ENCODE measurements around the gene APOBEC3H. TPM values are rescaled to one million over a fixed set of nuclear protein-coding genes. Genes with fewer than 3 reads are reported as not detected.
A peak's percentile ranks its signal among the peaks of the same experiment; 100 is the strongest.

APOBEC3H gene
- total RNA-seq, 4 donors from 2014 or later: 0.39 TPM; not detected in 3

DNA sequence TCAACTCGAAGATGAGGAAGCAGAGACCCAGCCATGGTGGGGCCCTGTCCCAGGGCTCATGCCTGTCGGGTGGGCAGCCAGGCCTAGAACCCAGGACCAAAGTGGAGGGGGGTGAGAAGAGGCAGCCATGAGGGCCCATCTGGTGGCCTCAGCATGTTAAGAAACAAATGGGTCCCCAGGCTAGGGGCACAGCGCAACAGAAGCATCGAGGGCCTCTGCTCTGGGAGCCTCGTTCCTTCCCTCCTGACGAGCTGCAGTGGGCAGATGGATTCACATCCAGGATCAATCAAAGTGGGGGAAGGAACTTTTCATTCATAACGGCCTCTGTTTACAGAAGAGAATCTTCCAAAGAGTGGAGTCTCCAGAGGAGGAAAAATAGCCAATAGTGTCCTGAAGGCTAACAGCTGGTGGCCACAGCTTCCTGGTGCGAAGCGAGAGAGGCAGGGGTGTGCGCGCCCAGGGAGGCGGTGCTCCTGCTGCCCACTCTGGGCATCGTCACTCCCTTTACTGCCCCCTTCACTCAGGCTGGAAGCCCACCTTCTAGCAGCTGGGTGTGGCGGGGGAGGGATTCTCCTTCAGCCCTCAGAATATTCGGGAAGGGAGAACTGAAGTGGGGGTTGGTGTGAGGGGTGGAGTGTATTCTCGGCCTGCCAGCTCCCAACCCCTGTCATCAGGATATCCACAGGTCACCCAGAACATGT, 51.1 kb downstream of the APOBEC3H start:
- whole genome bisulfite sequencing: 64% methylated on average over 16 of the region's 16 CpGs
- Histone ChIP-seq H3K36me3 (peaks cover 0 to 24% (median 11%) of the 10 kb centered on the region in 4 donors), H3K9me3 (no peaks in the 10 kb centered on the region), H3K4me1 (peaks cover 73 to 87% (median 87%) of the 10 kb centered on the region in 4 donors), H3K4me3 (peak overlapping the region in 3 of 4 donors; percentile 84 to 98 (median 95)), H3K27ac (replicated peaks in 1 of 4) (peak overlapping the region; percentile 97 to 99 (median 98)), H3K27me3 (no peaks in the 10 kb centered on the region)
- intact Hi-C loops (cut with DNase I): no loop called here
- no peak for TF ChIP-seq POLR2AphosphoS5 (IDR thresholded peaks at IDR 0.05)
- no peak for TF ChIP-seq EP300 (IDR thresholded peaks at IDR 0.05)
- TF ChIP-seq POLR2A (IDR thresholded peaks at IDR 0.05; ENCODE audit: low read depth): no peak
- TF ChIP-seq, protein P1, sequence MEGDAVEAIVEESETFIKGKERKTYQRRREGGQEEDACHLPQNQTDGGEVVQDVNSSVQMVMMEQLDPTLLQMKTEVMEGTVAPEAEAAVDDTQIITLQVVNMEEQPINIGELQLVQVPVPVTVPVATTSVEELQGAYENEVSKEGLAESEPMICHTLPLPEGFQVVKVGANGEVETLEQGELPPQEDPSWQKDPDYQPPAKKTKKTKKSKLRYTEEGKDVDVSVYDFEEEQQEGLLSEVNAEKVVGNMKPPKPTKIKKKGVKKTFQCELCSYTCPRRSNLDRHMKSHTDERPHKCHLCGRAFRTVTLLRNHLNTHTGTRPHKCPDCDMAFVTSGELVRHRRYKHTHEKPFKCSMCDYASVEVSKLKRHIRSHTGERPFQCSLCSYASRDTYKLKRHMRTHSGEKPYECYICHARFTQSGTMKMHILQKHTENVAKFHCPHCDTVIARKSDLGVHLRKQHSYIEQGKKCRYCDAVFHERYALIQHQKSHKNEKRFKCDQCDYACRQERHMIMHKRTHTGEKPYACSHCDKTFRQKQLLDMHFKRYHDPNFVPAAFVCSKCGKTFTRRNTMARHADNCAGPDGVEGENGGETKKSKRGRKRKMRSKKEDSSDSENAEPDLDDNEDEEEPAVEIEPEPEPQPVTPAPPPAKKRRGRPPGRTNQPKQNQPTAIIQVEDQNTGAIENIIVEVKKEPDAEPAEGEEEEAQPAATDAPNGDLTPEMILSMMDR (IDR thresholded peaks at IDR 0.05): no peak
- DNase-seq (ENCODE audit: extremely low spot score): no peak

DNA sequence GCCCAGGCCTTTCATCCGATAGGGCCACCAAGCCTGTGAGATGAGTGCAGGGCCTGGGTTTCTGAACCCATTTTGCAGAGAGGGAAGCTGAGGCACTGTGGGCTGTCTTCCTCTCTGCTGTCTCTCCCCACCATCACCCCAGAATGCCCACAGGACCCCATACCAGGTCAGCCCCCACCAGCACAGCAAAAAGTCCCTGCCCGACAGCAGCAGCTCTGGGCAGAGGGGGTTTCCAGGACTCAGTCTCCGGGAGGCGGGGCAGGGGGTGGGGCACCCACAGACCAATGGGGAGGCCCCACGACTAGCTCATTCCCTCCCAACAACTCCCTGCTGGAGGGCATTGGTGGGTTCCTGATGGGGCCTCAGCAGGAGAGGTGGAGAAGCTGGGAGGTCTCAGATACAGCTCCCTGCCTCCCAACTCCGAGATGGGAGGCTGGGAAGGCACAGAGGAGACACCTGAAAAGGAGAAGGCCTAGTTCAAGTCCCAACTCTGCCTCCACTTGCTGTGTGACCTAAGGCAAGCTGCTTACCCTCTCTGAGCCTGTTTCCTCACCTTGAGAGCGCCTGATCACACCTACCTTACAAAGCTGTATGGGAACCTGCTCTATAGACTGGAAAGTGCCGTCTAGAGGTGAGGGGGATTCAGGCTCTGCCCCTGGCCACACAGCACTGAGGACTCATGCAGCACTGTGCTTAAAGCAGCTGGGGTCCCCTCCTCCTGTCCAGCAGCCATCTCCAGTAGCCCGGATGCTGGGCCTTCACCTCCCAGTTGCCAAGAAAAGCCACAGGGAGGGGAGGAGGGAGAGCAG, 51.9 kb downstream of the APOBEC3H start:
- no peak for DNase-seq (ENCODE audit: extremely low spot score)
- intact Hi-C loops (cut with DNase I): no loop called here
- H3K4me1 ChIP-seq: peaks cover 67 to 87% (median 84%) of the 10 kb centered on the region in 4 donors
- H3K4me3 ChIP-seq: peak overlapping the region; percentile 84 to 98 (median 96)
- H3K27ac ChIP-seq (replicated peaks in 1 of 4): peak overlapping the region; percentile 97 to 99 (median 98)
- no peaks in the 10 kb centered on the region for H3K9me3 ChIP-seq
- 47% methylated on average over 5 of the region's 9 CpGs for WGBS
- H3K36me3 ChIP-seq: peaks cover 0 to 24% (median 11%) of the 10 kb centered on the region in 4 donors
- peak; percentile 26 to 34 for TF ChIP-seq POLR2AphosphoS5 (IDR thresholded peaks at IDR 0.05)
- TF ChIP-seq POLR2A (IDR thresholded peaks at IDR 0.05; ENCODE audit: low read depth): no peak
- H3K27me3 ChIP-seq: no peaks in the 10 kb centered on the region

DNA sequence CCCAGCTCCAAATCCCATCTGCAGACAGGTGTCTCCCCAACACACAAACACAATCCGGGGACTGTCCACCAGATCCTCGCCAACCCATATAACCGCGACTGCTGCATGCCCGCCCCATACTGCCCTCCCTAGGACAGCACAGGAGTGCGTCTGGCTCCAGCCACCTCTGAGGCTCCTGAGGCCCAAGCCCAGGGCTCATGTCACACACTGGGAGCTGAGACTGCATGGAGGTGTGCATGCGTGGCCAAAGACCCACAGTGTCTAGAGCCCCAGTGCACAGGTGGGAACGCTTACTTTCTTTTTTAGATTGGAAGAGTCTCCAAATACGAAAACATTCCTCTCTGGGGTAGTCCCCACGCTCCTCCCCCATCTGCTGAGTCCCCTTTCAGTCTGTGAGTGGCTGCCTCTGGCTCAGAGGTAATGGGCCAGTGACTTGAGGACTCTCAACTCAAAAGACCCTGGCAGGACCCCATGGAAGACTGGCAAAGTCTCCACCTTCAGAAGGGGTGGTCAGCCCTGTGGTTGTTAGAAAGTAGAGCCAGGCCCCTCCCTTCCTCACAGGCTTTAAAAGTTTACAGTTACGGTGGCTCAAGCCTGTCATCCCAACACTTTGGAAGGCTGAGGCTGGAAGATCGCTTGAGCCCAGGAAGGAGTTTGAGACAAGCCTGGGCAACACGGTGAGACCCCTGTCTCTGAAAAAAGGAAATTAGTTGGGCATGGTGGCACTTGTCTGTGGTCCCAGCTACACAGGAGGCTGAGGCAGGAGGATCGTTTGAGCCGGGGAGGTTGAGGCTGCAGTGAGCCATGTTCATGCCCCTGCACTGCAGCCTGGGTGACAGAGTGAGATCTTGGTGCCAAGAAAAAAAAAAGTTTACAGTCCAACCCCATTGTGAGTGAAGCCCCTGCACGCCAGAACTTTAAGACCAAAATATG, 53.1 kb downstream of the APOBEC3H start:
- 65% methylated on average over 15 of the region's 16 CpGs for WGBS
- peak overlapping the region; percentile 97 to 99 (median 98) for H3K27ac ChIP-seq (replicated peaks in 1 of 4)
- H3K36me3 ChIP-seq: peaks cover 0 to 24% (median 11%) of the 10 kb centered on the region in 4 donors
- DNase-seq (ENCODE audit: extremely low spot score): no peak
- H3K9me3 ChIP-seq: no peaks in the 10 kb centered on the region
- TF ChIP-seq EP300 (IDR thresholded peaks at IDR 0.05) (no peak), POLR2AphosphoS5 (IDR thresholded peaks at IDR 0.05) (no peak), POLR2A (IDR thresholded peaks at IDR 0.05; ENCODE audit: low read depth) (no peak)
- TF ChIP-seq, protein P1 (IDR thresholded peaks at IDR 0.05): no peak
- intact Hi-C loops (cut with DNase I): loop anchor here (5.0 kb wide), 1 partner anchor 167 kb away; the partner anchor contains the start of gene RPL3
- H3K27me3 ChIP-seq: no peaks in the 10 kb centered on the region
- H3K4me3 ChIP-seq: peak overlapping the region; percentile 84 to 98 (median 96)
- H3K4me1 ChIP-seq: peaks cover 56 to 74% (median 72%) of the 10 kb centered on the region in 4 donors

DNA sequence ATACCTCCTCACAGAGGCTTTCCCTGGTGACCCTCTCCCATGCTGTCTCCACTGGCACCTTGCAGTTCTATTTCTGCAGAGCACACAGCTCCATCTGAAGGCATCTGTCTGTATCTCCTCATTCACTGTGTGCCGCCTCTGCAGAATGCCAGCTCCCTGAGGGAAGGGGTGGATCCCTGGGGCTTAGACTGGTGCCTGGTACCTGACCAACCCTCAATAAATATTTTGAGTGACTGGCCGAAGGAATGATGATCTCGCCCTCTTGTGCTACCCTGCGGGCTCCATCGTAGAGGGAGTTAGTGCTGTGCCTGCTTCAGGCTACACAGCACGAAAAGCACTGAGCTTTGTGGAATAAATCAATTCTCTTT, 53.8 kb downstream of the APOBEC3H start:
- peak overlapping the region; percentile 84 to 98 (median 96) for H3K4me3 ChIP-seq
- intact Hi-C loops (cut with DNase I): loop anchor here (5.0 kb wide), 1 partner anchor 166 kb away; the partner anchor contains the start of gene RPL3
- 43% methylated on average over 6 of the region's 6 CpGs for WGBS
- no peaks in the 10 kb centered on the region for H3K9me3 ChIP-seq
- peaks cover 54 to 73% (median 71%) of the 10 kb centered on the region in 4 donors for H3K4me1 ChIP-seq
- peak overlapping the region; percentile 97 to 99 (median 98) for H3K27ac ChIP-seq (replicated peaks in 1 of 4)
- H3K36me3 ChIP-seq: peaks cover 0 to 24% (median 11%) of the 10 kb centered on the region in 4 donors
- no peak for DNase-seq (ENCODE audit: extremely low spot score)
- no peaks in the 10 kb centered on the region for H3K27me3 ChIP-seq
- TF ChIP-seq EP300 (IDR thresholded peaks at IDR 0.05): no peak
- TF ChIP-seq, protein P1 (IDR thresholded peaks at IDR 0.05): no peak
- TF ChIP-seq POLR2AphosphoS5 (IDR thresholded peaks at IDR 0.05): no peak
- no peak for TF ChIP-seq POLR2A (IDR thresholded peaks at IDR 0.05; ENCODE audit: low read depth)

Measured in esophagus muscularis mucosa (tissue), 4 donors.